LoVo (cell line): Measurements from ENCODE around the gene NXT1.
"Not testable (repeated sequence)": the region's sequence is repeated elsewhere in the genome, so short reads cannot be mapped to it uniquely, and the experiment has no call there.

ENCODE experiments used
- DNase-seq: peaks from one replicate; pipeline ENCODE4 v3.0.0-alpha.2; 2016; ENCODE audit warnings: low spot score

The NXT1 gene

GRCh38 chr20:23331450-23332350 lies 18.9 kb upstream of the NXT1 start:
- no peak for DNase-seq

- DNase-seq = no peak
Observed at GRCh38 chr20:23332467-23332866, 18.1 kb upstream of the NXT1 start.

GRCh38 chr20:23334111-23334510 lies 16.5 kb upstream of the NXT1 start:
- no peak for DNase-seq

GRCh38 chr20:23335521-23335920 lies 15.1 kb upstream of the NXT1 start:
- DNase-seq = no peak

GRCh38 chr20:23336476-23336875 lies 14.1 kb upstream of the NXT1 start:
- no peak for DNase-seq

GRCh38 chr20:23337312-23337711 lies 13.3 kb upstream of the NXT1 start:
- DNase-seq = no peak

- no peak for DNase-seq
Observed at GRCh38 chr20:23339986-23340385, 10.6 kb upstream of the NXT1 start.

GRCh38 chr20:23340524-23340923 lies 10.1 kb upstream of the NXT1 start:
- DNase-seq = peak; percentile 37

GRCh38 chr20:23341073-23341472 lies 9.5 kb upstream of the NXT1 start:
- no peak for DNase-seq

- no peak for DNase-seq
Observed at GRCh38 chr20:23343590-23343989, 7.0 kb upstream of the NXT1 start.

- no peak for DNase-seq
Observed at GRCh38 chr20:23344336-23344735, 6.3 kb upstream of the NXT1 start.

GRCh38 chr20:23346002-23346401 lies 4.6 kb upstream of the NXT1 start:
- DNase-seq = no peak

- DNase-seq = no peak
Observed at GRCh38 chr20:23347791-23348190, 2.8 kb upstream of the NXT1 start.

- DNase-seq = not testable (repeated sequence)
Observed at GRCh38 chr20:23348510-23348909, 2.1 kb upstream of the NXT1 start.

GRCh38 chr20:23349338-23350195 lies 1.0 kb upstream of the NXT1 start:
- DNase-seq = peak; percentile 32

GRCh38 chr20:23350904-23351838 lies 580 bp downstream of the NXT1 start:
- peak; percentile 38 for DNase-seq

GRCh38 chr20:23356203-23356602 lies 5.6 kb downstream of the NXT1 start:
- no peak for DNase-seq

GRCh38 chr20:23357767-23358562 lies 7.4 kb downstream of the NXT1 start:
- DNase-seq = peak; percentile 98

GRCh38 chr20:23358563-23358906 lies 7.9 kb downstream of the NXT1 start:
- no peak for DNase-seq

- no peak for DNase-seq
Observed at GRCh38 chr20:23358923-23359593, 8.5 kb downstream of the NXT1 start.

GRCh38 chr20:23360531-23360930 lies 9.9 kb downstream of the NXT1 start:
- no peak for DNase-seq
